ENCODE measurements around the gene ANAPC5.
A peak's percentile ranks its signal among the peaks of the same experiment; 100 is the strongest.

The ANAPC5 gene

GRCh38 chr12:121366063-121366459 lies 13.8 kb upstream of the ANAPC5 start:
- DNase-seq (ENCODE audit: low spot score): no peak

GRCh38 chr12:121365416-121366062 lies 13.3 kb upstream of the ANAPC5 start:
- no peak for DNase-seq (ENCODE audit: low spot score)

GRCh38 chr12:121364683-121365121 lies 12.5 kb upstream of the ANAPC5 start:
- DNase-seq (ENCODE audit: low spot score): no peak

GRCh38 chr12:121358073-121358472 lies 5.9 kb upstream of the ANAPC5 start:
- DNase-seq (ENCODE audit: low spot score): no peak

- DNase-seq (ENCODE audit: low spot score): no peak
Observed at GRCh38 chr12:121357331-121357730, 5.1 kb upstream of the ANAPC5 start.

- DNase-seq (ENCODE audit: low spot score): no peak
Observed at GRCh38 chr12:121356657-121357056, 4.4 kb upstream of the ANAPC5 start.

GRCh38 chr12:121355818-121356217 lies 3.6 kb upstream of the ANAPC5 start:
- no peak for DNase-seq (ENCODE audit: low spot score)

GRCh38 chr12:121352682-121353018 lies 439 bp upstream of the ANAPC5 start:
- DNase-seq (ENCODE audit: low spot score): no peak

- DNase-seq (ENCODE audit: low spot score): no peak
Observed at GRCh38 chr12:121346747-121347146, 5.5 kb downstream of the ANAPC5 start.

GRCh38 chr12:121345151-121345815 lies 6.9 kb downstream of the ANAPC5 start:
- DNase-seq (ENCODE audit: low spot score): no peak

GRCh38 chr12:121344506-121344905 lies 7.7 kb downstream of the ANAPC5 start:
- DNase-seq (ENCODE audit: low spot score): no peak

- DNase-seq (ENCODE audit: low spot score): no peak
Observed at GRCh38 chr12:121337416-121337815, 14.8 kb downstream of the ANAPC5 start.

- peak; percentile 74 for DNase-seq (ENCODE audit: low spot score)
Observed at GRCh38 chr12:121334513-121335343, 17.5 kb downstream of the ANAPC5 start.

GRCh38 chr12:121333747-121334146 lies 18.5 kb downstream of the ANAPC5 start:
- no peak for DNase-seq (ENCODE audit: low spot score)

- no peak for DNase-seq (ENCODE audit: low spot score)
Observed at GRCh38 chr12:121331248-121331647, 21.0 kb downstream of the ANAPC5 start.

- no peak for DNase-seq (ENCODE audit: low spot score)
Observed at GRCh38 chr12:121330692-121331091, 21.5 kb downstream of the ANAPC5 start.

- no peak for DNase-seq (ENCODE audit: low spot score)
Observed at GRCh38 chr12:121330195-121330594, 22.0 kb downstream of the ANAPC5 start.

GRCh38 chr12:121328620-121329019 lies 23.6 kb downstream of the ANAPC5 start:
- DNase-seq (ENCODE audit: low spot score): no peak

- DNase-seq (ENCODE audit: low spot score): no peak
Observed at GRCh38 chr12:121326996-121327674, 25.1 kb downstream of the ANAPC5 start.

GRCh38 chr12:121325922-121326396 lies 26.3 kb downstream of the ANAPC5 start:
- DNase-seq (ENCODE audit: low spot score): no peak

- no peak for DNase-seq (ENCODE audit: low spot score)
Observed at GRCh38 chr12:121323908-121324307, 28.3 kb downstream of the ANAPC5 start.

GRCh38 chr12:121318121-121318520 lies 34.1 kb downstream of the ANAPC5 start:
- DNase-seq (ENCODE audit: low spot score): no peak

Measured in iPS-NIHi11 (cell line).